NCI-H82 treated with DMSO at 0.1 percent for 48 hours (cell line): Measurements from ENCODE around the gene SKP1.
A peak's percentile ranks its signal among the peaks of the same experiment; 100 is the strongest.

Source experiments
- DNase-seq: peaks from one replicate; lab custom pipeline; 2025; ENCODE audit not compliant: unreplicated experiment; lab: John Stamatoyannopoulos, UW

SKP1 gene

DNA sequence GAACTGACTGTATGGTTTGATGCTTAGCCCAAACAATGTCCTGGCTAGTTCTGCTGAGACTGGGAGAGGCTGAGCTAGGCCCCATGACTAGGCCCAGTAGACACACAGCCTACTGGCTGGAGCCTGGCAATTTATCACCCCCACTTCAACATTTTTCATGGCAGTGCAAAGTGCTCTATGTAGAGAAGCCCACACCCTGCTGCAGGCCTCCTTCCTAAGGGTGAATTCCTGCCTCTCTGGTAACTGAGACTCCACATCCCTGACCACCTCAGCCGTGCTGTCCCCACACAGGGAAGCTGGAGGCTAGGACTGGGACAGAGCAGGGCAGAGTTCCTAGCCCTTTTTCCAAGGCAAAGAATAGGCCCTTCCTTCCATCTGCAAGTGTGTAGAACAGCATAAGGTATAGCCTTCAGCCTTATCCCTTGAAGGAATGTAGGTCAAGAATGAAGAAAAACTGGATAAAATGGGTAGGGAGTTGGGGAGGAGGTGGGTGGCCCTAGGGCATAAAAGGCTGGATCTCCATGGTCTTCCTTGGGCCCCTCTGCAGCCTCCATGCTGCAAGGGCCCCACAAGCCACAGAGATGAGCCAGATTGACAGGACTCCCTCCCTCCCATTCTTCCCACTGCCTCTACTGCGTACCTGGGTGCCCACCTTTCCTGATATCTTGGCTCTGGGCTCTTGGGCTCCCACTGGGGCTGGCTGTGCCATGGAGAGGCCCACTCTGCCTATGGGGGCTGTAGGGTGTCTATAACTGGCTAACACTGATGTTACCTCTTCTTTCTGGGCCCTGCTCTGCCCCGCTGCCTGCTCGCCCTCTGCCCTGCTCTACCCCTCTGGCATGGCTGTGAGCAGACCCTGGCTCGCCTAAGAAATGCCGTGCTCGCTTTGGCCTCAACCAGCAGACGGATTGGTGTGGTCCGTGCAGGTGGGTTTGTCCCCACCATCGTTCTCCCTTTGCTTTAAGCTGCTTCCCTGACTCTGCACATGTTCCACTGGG, 32.5 kb downstream of the SKP1 start:
- no peak for DNase-seq

DNA sequence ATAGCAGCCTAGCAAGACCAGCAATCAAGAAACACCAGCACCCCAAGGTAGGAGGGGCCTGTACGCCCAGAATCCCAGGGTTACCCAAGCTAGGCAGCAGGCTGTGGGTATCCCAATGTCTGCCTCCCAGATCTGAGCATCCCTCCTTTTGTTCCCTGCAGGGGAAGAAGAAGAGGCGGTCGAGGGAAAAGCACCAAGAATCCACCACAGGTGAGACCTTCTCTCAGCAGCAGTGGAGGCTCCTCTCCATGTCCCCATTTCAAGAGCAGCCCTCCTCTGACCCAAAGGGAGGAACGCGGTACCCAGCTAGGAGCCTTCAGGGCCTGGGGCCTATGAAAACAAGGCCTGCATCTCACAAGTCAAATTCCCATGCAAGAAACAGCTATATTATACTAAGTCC, 33.3 kb downstream of the SKP1 start:
- DNase-seq, result no peak

DNA sequence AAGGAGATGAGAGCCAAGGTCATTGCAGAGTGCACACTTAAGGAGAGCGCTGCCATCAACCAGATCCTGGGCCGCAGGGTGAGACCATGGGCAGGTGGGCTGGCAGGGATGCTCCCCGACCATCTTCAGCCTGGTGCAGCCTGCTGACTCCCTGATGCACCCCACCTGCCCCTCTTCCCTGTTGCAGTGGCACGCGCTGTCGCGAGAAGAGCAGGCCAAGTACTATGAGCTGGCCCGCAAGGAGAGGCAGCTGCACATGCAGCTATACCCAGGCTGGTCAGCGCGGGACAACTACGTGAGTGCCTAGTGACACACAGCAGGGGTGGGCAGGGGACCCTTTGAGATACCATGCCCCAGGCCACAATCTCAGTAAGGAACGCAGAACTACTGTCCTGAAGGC, 33.9 kb downstream of the SKP1 start:
- no peak for DNase-seq

GRCh38 chr5:134142052-134142451, 34.7 kb downstream of the SKP1 start:
- DNase-seq, result no peak

GRCh38 chr5:134141331-134142050, 35.3 kb downstream of the SKP1 start:
- no peak for DNase-seq

DNA sequence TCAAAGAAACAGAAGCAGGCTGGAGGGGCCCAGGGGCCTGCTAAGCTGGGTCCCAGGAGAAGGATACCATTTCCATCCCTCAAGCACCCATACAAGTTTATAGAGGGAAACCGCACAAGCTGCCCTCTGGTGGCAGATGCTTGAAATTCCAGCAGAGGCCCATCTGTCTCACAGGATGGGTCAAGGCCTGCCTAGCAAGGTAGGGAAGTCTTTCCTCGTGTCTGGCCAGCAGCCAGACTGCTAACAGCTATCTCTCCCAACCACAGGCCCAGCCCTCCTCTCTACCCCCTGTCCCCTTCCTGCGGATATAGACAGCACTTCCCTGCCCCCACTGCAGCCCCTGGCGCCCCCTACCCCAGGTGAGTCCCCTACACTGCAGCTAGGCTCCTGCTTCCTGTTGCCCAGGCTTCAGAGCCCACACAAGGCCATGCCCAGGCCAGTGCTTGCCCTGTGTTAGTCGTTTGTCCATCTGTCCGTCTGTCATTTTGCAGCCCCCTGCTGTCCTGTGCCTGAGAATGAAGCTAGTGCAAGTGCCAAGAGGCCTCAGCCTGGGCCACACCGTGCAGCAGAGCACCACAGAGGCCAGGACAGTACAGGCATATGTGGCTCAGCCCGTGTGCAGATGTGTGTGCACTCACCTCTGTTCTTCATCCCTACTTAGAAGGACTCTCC, 36.1 kb downstream of the SKP1 start:
- DNase-seq, result peak; percentile 36

DNA sequence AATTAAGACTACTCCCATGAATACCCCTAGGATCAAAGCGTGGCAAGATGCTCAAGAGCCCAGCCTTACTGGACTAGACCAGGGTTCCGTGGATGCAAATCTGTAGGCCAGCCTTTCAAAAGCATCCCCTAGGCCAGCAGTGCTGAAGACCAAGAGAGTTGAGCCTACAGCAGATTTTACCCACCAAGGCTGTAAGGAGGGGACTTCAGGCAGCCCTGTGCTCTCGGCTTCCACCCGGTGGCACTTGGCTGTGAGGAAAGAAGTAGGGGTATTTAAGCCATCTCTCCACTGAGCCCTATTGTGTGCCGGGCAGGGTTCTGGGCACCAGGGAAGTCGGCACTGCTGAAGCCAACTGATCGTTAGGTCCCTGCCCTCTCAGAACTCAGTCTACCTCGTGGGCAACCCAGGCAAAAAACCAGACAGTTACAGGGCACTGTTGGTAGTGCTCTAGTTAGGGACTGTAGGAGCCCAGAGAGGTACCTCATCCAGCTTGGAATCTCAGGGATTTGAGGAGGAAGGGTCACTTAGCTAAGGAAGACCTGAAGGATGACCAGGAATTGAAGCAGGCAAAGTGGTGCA, 36.8 kb downstream of the SKP1 start:
- DNase-seq, result no peak

- DNase-seq, result no peak
Observed at GRCh38 chr5:134139377-134139851, 37.3 kb downstream of the SKP1 start.

- DNase-seq, result no peak
Observed at GRCh38 chr5:134138416-134139376, 38.1 kb downstream of the SKP1 start.

GRCh38 chr5:134136771-134137170, 40.0 kb downstream of the SKP1 start:
- DNase-seq, result no peak

GRCh38 chr5:134136221-134136631, 40.5 kb downstream of the SKP1 start:
- no peak for DNase-seq

DNA sequence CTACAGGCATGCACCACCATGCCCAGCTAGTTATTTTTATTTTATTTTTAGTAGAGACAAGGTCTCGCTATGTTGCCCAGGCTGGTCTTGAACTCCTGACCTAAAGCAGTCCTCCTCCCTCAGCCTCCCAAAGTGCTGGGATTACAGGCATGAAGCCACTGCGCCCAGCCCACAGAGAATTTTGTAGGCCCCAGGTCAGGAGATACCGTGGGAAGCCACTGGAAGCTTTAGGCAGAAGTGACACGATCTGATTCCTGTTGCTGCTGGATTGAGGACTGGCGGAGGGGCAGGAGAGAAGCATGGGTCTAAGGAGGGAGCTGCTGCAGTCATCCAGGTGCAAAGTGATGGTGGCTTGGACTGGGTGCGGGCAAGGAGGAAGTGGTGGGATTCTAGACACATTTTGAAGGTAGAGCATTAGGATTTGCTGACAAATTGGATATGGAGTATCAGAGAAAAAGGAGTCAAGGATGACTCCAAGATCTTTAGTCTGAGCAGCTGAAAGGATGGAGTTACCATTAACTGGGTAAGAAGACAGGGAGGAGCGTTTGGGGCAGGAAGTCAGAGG, 41.6 kb downstream of the SKP1 start:
- no peak for DNase-seq

DNA sequence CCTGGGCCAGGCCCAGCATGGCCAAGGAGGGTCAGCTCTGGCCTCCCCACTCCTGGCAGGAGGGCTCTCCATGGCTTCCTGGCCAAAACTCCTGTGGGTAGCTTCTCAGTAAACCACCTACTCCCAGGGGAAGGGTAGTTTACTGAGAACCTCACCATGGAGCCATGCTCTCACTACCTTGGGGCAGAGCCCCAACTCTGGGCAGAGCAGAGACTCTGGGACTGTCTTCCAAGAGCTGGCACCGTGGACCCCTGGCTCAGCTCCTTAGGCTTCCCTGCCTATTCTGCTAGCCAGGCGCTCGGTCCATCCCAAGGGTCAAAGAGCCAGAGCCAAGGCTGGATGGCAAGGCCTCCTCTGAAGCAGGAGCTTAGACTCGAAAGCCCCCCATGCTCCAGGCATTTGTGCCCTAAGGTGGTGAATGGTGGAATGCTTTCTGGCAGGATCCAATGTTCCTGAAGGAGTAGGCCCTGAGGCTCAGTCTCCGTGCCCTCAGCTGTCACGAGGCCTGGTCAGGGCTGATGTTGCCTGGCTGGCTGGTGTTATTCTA, 42.7 kb downstream of the SKP1 start:
- no peak for DNase-seq

DNA sequence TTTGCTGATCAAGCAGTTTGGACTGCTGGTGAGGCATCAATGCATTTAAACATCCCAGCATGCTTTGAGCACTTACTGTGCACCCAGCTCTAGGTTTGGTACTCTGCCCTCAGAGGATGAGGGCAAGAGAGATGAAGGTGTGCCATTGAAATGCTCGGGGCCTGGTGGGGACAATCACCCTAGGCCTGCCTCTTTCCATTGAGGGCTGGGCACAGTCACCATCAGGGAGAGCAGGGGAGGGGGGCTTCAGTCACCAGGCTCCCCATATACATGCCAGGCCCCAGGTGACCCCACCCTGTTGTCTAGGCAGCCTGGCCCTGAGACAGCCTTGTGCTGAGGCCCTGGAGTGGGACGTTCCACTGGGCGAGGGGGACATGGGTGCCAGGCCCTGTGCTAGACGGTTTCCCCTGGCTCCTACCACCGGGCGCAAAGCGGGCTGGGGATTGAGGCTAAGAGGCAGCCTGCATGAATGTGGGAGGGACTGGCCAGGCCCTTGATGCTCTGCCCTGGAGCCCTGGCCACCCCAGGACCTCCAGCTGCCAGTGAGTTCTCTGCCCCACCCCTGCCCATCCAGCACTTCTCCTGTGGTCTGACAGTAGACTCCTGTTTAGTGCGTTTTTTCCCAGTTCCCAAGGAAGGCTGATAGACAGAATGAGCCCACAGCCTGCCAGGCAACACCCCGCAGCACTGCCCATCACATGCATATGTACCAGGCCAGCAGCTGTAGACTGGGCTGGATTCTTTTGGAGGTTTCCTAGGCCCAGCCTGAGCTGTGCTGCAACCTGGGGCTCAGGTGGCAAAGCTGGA, 43.4 kb downstream of the SKP1 start:
- DNase-seq, result no peak

DNA sequence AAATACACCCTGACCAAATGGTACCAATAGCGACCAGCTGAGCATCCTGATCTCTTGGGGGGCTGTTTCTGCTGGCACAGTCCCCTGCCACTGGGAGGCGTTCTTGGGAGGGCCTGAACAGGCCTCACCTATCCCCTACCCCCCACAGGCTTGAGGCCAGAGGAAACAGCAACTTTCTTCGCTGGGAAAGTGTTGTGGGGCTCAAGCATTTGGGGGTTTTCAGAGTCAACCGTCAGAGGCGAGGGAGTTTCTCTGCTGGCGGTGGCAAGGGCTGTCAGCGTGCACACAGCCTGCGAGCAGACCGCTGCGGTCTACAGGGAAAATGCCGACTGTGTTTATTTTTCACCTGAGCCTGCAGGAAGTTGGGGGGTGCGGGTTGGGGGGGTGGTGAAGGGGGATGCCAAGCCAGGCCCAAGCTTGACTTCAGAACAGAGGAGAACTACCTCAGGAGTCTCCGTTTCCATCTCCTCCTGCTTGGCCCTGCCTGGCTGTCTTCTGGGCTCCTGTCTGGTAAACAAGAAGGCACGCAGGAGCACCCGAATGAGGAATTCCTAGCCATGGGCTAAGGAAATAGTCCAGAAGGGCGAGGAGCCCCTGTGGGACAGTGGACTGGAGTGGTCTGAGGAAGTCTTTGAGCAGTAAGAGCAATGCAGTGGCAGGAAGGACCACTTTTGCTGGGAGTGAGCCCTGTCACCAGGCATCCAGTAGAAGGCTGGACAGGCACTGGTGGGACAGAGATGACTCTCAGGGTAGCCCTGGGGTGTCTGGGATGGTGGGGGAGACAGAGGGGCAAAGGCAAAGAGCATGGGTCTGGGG, 44.2 kb downstream of the SKP1 start:
- DNase-seq, result no peak

GRCh38 chr5:134131578-134132350, 45.0 kb downstream of the SKP1 start:
- no peak for DNase-seq

DNA sequence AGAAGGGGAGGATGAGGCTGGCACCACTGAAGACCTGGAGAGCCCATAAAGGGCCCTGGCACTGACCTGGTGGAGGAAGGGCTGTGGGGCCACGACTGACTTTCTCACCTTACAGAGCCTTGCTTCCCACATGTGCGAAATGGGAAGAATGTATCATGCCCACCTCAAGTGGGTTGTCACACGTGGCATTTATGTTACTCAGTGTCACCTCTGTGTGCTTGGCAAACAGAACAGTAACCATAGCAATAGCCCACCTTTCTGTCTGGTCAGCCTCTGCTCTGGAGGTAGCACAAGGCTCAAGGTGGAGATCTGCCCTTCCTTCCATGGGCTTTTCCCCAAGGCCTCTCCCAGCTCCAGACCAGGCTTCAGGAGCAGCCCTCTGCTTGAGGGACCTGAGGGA, 45.6 kb downstream of the SKP1 start:
- DNase-seq, result no peak
